ENCODE measurements around the gene PDE4D.

- TF ChIP-seq, protein P1, sequence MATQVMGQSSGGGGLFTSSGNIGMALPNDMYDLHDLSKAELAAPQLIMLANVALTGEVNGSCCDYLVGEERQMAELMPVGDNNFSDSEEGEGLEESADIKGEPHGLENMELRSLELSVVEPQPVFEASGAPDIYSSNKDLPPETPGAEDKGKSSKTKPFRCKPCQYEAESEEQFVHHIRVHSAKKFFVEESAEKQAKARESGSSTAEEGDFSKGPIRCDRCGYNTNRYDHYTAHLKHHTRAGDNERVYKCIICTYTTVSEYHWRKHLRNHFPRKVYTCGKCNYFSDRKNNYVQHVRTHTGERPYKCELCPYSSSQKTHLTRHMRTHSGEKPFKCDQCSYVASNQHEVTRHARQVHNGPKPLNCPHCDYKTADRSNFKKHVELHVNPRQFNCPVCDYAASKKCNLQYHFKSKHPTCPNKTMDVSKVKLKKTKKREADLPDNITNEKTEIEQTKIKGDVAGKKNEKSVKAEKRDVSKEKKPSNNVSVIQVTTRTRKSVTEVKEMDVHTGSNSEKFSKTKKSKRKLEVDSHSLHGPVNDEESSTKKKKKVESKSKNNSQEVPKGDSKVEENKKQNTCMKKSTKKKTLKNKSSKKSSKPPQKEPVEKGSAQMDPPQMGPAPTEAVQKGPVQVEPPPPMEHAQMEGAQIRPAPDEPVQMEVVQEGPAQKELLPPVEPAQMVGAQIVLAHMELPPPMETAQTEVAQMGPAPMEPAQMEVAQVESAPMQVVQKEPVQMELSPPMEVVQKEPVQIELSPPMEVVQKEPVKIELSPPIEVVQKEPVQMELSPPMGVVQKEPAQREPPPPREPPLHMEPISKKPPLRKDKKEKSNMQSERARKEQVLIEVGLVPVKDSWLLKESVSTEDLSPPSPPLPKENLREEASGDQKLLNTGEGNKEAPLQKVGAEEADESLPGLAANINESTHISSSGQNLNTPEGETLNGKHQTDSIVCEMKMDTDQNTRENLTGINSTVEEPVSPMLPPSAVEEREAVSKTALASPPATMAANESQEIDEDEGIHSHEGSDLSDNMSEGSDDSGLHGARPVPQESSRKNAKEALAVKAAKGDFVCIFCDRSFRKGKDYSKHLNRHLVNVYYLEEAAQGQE (IDR thresholded peaks at IDR 0.05; ENCODE audit: insufficient replicate concordance, low read depth) = no peak
- TF ChIP-seq, protein P2, sequence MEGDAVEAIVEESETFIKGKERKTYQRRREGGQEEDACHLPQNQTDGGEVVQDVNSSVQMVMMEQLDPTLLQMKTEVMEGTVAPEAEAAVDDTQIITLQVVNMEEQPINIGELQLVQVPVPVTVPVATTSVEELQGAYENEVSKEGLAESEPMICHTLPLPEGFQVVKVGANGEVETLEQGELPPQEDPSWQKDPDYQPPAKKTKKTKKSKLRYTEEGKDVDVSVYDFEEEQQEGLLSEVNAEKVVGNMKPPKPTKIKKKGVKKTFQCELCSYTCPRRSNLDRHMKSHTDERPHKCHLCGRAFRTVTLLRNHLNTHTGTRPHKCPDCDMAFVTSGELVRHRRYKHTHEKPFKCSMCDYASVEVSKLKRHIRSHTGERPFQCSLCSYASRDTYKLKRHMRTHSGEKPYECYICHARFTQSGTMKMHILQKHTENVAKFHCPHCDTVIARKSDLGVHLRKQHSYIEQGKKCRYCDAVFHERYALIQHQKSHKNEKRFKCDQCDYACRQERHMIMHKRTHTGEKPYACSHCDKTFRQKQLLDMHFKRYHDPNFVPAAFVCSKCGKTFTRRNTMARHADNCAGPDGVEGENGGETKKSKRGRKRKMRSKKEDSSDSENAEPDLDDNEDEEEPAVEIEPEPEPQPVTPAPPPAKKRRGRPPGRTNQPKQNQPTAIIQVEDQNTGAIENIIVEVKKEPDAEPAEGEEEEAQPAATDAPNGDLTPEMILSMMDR (IDR thresholded peaks at IDR 0.05; ENCODE audit: insufficient read depth, low read length) = no peak
- TF ChIP-seq POLR2AphosphoS5 (IDR thresholded peaks at IDR 0.05; ENCODE audit: low read depth) (no peak), SPI1 (IDR thresholded peaks at IDR 0.05; ENCODE audit: borderline replicate concordance, low read depth) (no peak)
These were observed 798.0 kb downstream of the PDE4D start for GRCh38 chr5:59095480-59095879.
